KMS-11 (cell line): ENCODE measurements around the gene CRYBG1.

Experiments
- H2AFZ ChIP-seq: fragments of 200-600 bp; sonication (generic); 2 replicates; pipeline ENCODE4 v1.6.1; 2016; ENCODE audit warnings: antibody characterized with exemption, mixed run types, low read depth
- H3K27ac ChIP-seq: fragments of 200-600 bp; sonication (generic); 2 replicates; pipeline ENCODE4 v1.6.1; 2016; ENCODE audit warnings: mild to moderate bottlenecking, mixed run types
- H3K27me3 ChIP-seq: fragments of 200-600 bp; sonication (generic); 2 replicates; pipeline ENCODE4 v1.6.1; 2017; ENCODE audit warnings: mild to moderate bottlenecking, low read depth, mixed run types, moderate library complexity; ENCODE audit not compliant: insufficient read depth
- H3K36me3 ChIP-seq: fragments of 200-600 bp; sonication (generic); 2 replicates; pipeline ENCODE4 v1.6.1; 2017; ENCODE audit warnings: mild to moderate bottlenecking, mixed run types; ENCODE audit not compliant: insufficient read depth
- H3K4me1 ChIP-seq: fragments of 200-600 bp; sonication (generic); 2 replicates; pipeline ENCODE4 v1.6.1; 2016; ENCODE audit warnings: mild to moderate bottlenecking, low read depth, mixed run types; ENCODE audit not compliant: poor library complexity, severe bottlenecking
- H3K4me2 ChIP-seq: fragments of 200-600 bp; sonication (generic); 2 replicates; pipeline ENCODE4 v1.7.0; 2016; ENCODE audit warnings: mild to moderate bottlenecking, mixed run types
- H3K4me3 ChIP-seq: fragments of 200-600 bp; sonication (generic); IDR thresholded peaks from 2 replicates; pipeline ENCODE4 v1.6.1; 2017; ENCODE audit warnings: low read depth, low read length, mixed read lengths; ENCODE audit not compliant: insufficient read depth
- H3K79me2 ChIP-seq: fragments of 200-600 bp; sonication (generic); 2 replicates; pipeline ENCODE4 v1.6.1; 2016; ENCODE audit warnings: low read depth, mixed run types; ENCODE audit not compliant: insufficient read depth
- H3K9ac ChIP-seq: fragments of 200-600 bp; sonication (generic); 2 replicates; pipeline ENCODE4 v1.6.1; 2016; ENCODE audit warnings: mild to moderate bottlenecking, mixed run types
- H4K20me1 ChIP-seq: fragments of 200-600 bp; sonication (generic); 2 replicates; pipeline ENCODE4 v1.6.1; 2016; ENCODE audit warnings: mild to moderate bottlenecking, mixed run types; ENCODE audit not compliant: insufficient read depth
- TF ChIP-seq, protein P1 (sequence below): fragments of 200-600 bp; sonication (generic); conservative IDR thresholded peaks from 2 replicates; pipeline ENCODE4 v1.6.1; 2017; ENCODE audit warnings: low read depth, mild to moderate bottlenecking, antibody characterized with exemption, low read length, moderate library complexity, mixed read lengths

CRYBG1 gene

DNA sequence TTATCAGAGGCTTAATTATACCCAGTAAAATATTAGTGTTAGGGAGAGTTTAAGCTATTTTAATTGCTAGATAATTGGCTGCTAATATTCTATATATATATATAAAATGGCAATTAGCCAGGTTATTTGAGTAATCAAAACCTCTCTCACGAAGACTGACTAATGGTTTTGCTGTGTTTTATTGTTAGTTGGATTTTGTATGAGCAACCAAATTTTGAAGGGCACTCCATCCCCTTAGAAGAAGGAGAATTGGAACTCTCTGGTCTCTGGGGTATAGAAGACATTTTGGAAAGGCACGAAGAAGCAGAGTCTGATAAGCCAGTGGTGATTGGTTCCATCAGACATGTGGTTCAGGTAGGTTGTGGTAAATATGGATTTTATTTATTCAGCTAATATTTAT lies 166.6 kb downstream of the CRYBG1 start:
- Histone ChIP-seq H3K79me2 (no peaks in the 10 kb centered on the region), H3K4me3 (no peak overlapping the region)

DNA sequence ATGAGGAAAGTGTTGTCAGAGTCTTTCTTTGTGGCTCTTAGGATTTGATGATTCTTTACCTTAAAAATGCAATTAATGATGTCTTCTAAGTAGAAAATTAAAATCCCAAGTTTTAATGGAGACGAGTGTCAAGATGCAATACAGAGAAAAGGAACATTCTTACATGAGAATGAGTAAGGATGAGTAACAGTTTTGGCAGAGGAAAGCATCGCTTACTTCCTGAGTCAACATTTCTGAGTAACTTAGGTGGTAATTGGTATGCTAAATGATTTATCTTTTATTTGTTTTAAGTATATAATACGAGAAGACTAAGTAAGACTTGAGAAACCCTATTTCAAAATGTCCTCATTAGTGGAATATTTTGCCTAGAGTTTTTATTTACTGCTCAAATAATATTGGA lies 167.5 kb downstream of the CRYBG1 start:
- TF ChIP-seq, protein P1, sequence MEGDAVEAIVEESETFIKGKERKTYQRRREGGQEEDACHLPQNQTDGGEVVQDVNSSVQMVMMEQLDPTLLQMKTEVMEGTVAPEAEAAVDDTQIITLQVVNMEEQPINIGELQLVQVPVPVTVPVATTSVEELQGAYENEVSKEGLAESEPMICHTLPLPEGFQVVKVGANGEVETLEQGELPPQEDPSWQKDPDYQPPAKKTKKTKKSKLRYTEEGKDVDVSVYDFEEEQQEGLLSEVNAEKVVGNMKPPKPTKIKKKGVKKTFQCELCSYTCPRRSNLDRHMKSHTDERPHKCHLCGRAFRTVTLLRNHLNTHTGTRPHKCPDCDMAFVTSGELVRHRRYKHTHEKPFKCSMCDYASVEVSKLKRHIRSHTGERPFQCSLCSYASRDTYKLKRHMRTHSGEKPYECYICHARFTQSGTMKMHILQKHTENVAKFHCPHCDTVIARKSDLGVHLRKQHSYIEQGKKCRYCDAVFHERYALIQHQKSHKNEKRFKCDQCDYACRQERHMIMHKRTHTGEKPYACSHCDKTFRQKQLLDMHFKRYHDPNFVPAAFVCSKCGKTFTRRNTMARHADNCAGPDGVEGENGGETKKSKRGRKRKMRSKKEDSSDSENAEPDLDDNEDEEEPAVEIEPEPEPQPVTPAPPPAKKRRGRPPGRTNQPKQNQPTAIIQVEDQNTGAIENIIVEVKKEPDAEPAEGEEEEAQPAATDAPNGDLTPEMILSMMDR: no peak
- H3K4me3 ChIP-seq: no peak overlapping the region
- H3K27ac ChIP-seq: no peak overlapping the region
- H3K4me2 ChIP-seq: no peak overlapping the region
- H3K27me3 ChIP-seq: no peaks in the 10 kb centered on the region
- no peaks in the 10 kb centered on the region for H3K79me2 ChIP-seq
- H3K9ac ChIP-seq: no peak overlapping the region
- no peaks in the 10 kb centered on the region for H3K36me3 ChIP-seq
- peaks cover 30% of the 10 kb centered on the region for H3K4me1 ChIP-seq
- H4K20me1 ChIP-seq: no peaks in the 10 kb centered on the region
- no peak overlapping the region for H2AFZ ChIP-seq

More for the DNA sequence above, 166.6 kb downstream of the CRYBG1 start:
- H3K4me2 ChIP-seq: no peak overlapping the region
- no peak overlapping the region for H3K27ac ChIP-seq
- no peaks in the 10 kb centered on the region for H4K20me1 ChIP-seq
- H3K9ac ChIP-seq: no peak overlapping the region
- H3K36me3 ChIP-seq: no peaks in the 10 kb centered on the region
- TF ChIP-seq, protein P1: no peak
- peaks cover 30% of the 10 kb centered on the region for H3K4me1 ChIP-seq
- H3K27me3 ChIP-seq: no peaks in the 10 kb centered on the region
- no peak overlapping the region for H2AFZ ChIP-seq

- Histone ChIP-seq H4K20me1 (no peaks in the 10 kb centered on the region), H3K4me2 (no peak overlapping the region), H3K4me1 (peaks cover 28% of the 10 kb centered on the region), H3K9ac (no peak overlapping the region), H3K79me2 (no peaks in the 10 kb centered on the region), H3K27me3 (no peaks in the 10 kb centered on the region), H3K4me3 (no peak overlapping the region), H2AFZ (no peak overlapping the region), H3K27ac (no peak overlapping the region), H3K36me3 (no peaks in the 10 kb centered on the region)
- TF ChIP-seq, protein P1: no peak
These were observed 168.0 kb downstream of the CRYBG1 start for GRCh38 chr6:106528521-106528920.

- Histone ChIP-seq H3K27me3 (no peaks in the 10 kb centered on the region), H4K20me1 (no peaks in the 10 kb centered on the region), H3K9ac (no peak overlapping the region), H3K79me2 (no peaks in the 10 kb centered on the region), H3K36me3 (no peaks in the 10 kb centered on the region), H3K4me3 (no peak overlapping the region), H2AFZ (no peak overlapping the region), H3K27ac (no peak overlapping the region), H3K4me1 (peaks cover 19% of the 10 kb centered on the region), H3K4me2 (no peak overlapping the region)
- TF ChIP-seq, protein P1: no peak
These were observed 168.9 kb downstream of the CRYBG1 start for GRCh38 chr6:106529438-106529837.
